Aorta (tissue), 5 donors: Measurements from ENCODE around the gene SECISBP2L. TPM values are rescaled to one million over a fixed set of nuclear protein-coding genes. Genes with fewer than 3 reads are reported as not detected.

Source experiments
- ATAC-seq: fragments of 200-7000 bp; cut with Tn5 transposase; one replicate; pipeline ENCODE4 v1.9.1; 2022; ENCODE audit warnings: moderate library complexity; ENCODE audit not compliant: low FRiP score
- DNase-seq, 2 donors: peaks; one replicate each; pipeline ENCODE4 v3.0.0-alpha.2; 2020
- H3K27ac ChIP-seq, 2 donors: one replicate each; pipeline ENCODE4 v1.5.1; 2013; ENCODE audit warnings: low read length in 2 of 2, mild to moderate bottlenecking in 2 of 2, moderate library complexity in 2 of 2, control low read depth in 1 of 2, inconsistent platforms in 1 of 2, low read depth in 1 of 2
- H3K27me3 ChIP-seq, 2 donors: one replicate each; pipeline ENCODE4 v1.6.1; 2013; ENCODE audit warnings: control low read depth in 1 of 2, low read length in 1 of 2, mild to moderate bottlenecking in 1 of 2, moderate library complexity in 1 of 2; ENCODE audit not compliant: insufficient read depth in 2 of 2, control insufficient read depth in 1 of 2
- H3K36me3 ChIP-seq, 2 donors: one replicate each; pipeline ENCODE4 v1.6.1; 2013; ENCODE audit warnings: control low read depth in 1 of 2, low read length in 1 of 2, mild to moderate bottlenecking in 1 of 2; ENCODE audit not compliant: insufficient read depth in 2 of 2, control insufficient read depth in 1 of 2
- H3K4me1 ChIP-seq, 2 donors: one replicate each; pipeline ENCODE4 v1.6.1; 2013; ENCODE audit warnings: low read length in 2 of 2, control low read depth in 1 of 2, mild to moderate bottlenecking in 1 of 2, moderate library complexity in 1 of 2; ENCODE audit not compliant: insufficient read depth in 2 of 2, control insufficient read depth in 1 of 2
- H3K4me3 ChIP-seq, 2 donors: one replicate each; pipeline ENCODE4 v1.5.1; 2013; ENCODE audit warnings: low read length in 2 of 2, control low read depth in 1 of 2, mild to moderate bottlenecking in 1 of 2
- H3K9me3 ChIP-seq: one replicate; pipeline ENCODE4 v1.6.1; 2013; ENCODE audit warnings: mild to moderate bottlenecking, low read length; ENCODE audit not compliant: control insufficient read depth
- WGBS, 2 donors: extraction: QIAGEN DNeasy Blood & Tissue Kit; methylation state at CpG; one replicate each; pipeline ENCODE4 v1.1.7; 2013; 5-methylcytosine and 5-hydroxymethylcytosine counted together
- intact Hi-C, 2 donors: fragments of 100-400 bp; cut with DNase I; formaldehyde crosslinking; loops; one replicate each; pipeline versions ENCODE4 v1.14.2 to v1.15.0; 2022
- polyA plus RNA-seq, 2 donors: library from polyadenylated mRNA; stranded (reverse); fragments of 200-250 nt; gene quantifications; one replicate each; pipeline ENCODE4 v1.2.3, GENCODE V29; 2013
- total RNA-seq, 2 donors: library from RNA; stranded (reverse); fragmentation: NEBNext Ultra II Directional; extraction: Animal tissue kit (Norgen Biotek cat#: 25700); gene quantifications; one replicate each; pipeline ENCODE4 v1.2.1, GENCODE V29; 2021
- donor health status: healthy with polysubstance abuse.
- donor health status: Bipolar disorder and iron deficiency.
- donor health status: DM: no; HTN: no; CAD: no.
- donor health status: DM: no; HTN: no; CAD: no.
- donor health status: DM: yes; HTN: yes; CAD: no.

SECISBP2L gene
- total and polyA plus RNA-seq, 4 donors: 8.1 to 82.2 (median 46.9) TPM

- Histone ChIP-seq H3K27me3 (no peaks in the 10 kb centered on the region), H3K9me3 (no peaks in the 10 kb centered on the region), H3K4me3 (no peak overlapping the region), H3K27ac (no peak overlapping the region), H3K36me3 (peaks cover 1 to 6% of the 10 kb centered on the region in 2 donors), H3K4me1 (peaks cover 1 to 2% of the 10 kb centered on the region in 2 donors)
- no peak for ATAC-seq
- intact Hi-C loops: no loop called here
- no peak for DNase-seq
- WGBS, 2 donors: 81 to 85% methylated on average over 3 of the region's 3 CpGs
Measured at GRCh38 chr15:49036650-49037545, 9.3 kb downstream of the SECISBP2L start.

GRCh38 chr15:49035825-49036224 lies 10.4 kb downstream of the SECISBP2L start:
- Histone ChIP-seq H3K36me3 (peaks cover 1 to 6% of the 10 kb centered on the region in 2 donors), H3K4me1 (peaks cover 1 to 2% of the 10 kb centered on the region in 2 donors), H3K27me3 (no peaks in the 10 kb centered on the region), H3K4me3 (no peak overlapping the region), H3K9me3 (no peaks in the 10 kb centered on the region), H3K27ac (no peak overlapping the region)
- ATAC-seq: no peak
- no peak for DNase-seq
- intact Hi-C loops: no loop called here
- 93 to 94% methylated on average over 2 of the region's 2 CpGs for WGBS, 2 donors

GRCh38 chr15:49032601-49033145 lies 13.6 kb downstream of the SECISBP2L start:
- peaks cover 4 to 6% of the 10 kb centered on the region in 2 donors for H3K36me3 ChIP-seq
- no peaks in the 10 kb centered on the region for H3K27me3 ChIP-seq
- peaks cover 1 to 2% of the 10 kb centered on the region in 2 donors for H3K4me1 ChIP-seq
- WGBS, 2 donors: 85% methylated on average over 5 of the region's 5 CpGs
- H3K9me3 ChIP-seq: no peaks in the 10 kb centered on the region
- no peak overlapping the region for H3K4me3 ChIP-seq
- intact Hi-C loops: no loop called here
- DNase-seq (no peak), ATAC-seq (no peak)
- no peak overlapping the region for H3K27ac ChIP-seq

- Histone ChIP-seq H3K4me1 (peaks cover 0 to 2% of the 10 kb centered on the region in 2 donors), H3K9me3 (no peaks in the 10 kb centered on the region), H3K27me3 (no peaks in the 10 kb centered on the region), H3K36me3 (peaks cover 4 to 6% of the 10 kb centered on the region in 2 donors), H3K4me3 (no peak overlapping the region), H3K27ac (no peak overlapping the region)
- intact Hi-C loops: no loop called here
- ATAC-seq: no peak
- 82 to 87% methylated on average over 2 of the region's 2 CpGs for WGBS, 2 donors
- DNase-seq: no peak
Measured at GRCh38 chr15:49031804-49032203, 14.4 kb downstream of the SECISBP2L start.

GRCh38 chr15:49026700-49027099 lies 19.5 kb downstream of the SECISBP2L start:
- Histone ChIP-seq H3K4me3 (no peak overlapping the region), H3K27ac (no peak overlapping the region), H3K36me3 (peaks cover 0 to 4% of the 10 kb centered on the region in 2 donors), H3K27me3 (no peaks in the 10 kb centered on the region), H3K4me1 (no peaks in the 10 kb centered on the region), H3K9me3 (no peaks in the 10 kb centered on the region)
- 76 to 86% methylated on average over 1 of the region's 1 CpG for WGBS, 2 donors
- DNase-seq (no peak), ATAC-seq (no peak)
- intact Hi-C loops: no loop called here

GRCh38 chr15:49024840-49025239 lies 21.4 kb downstream of the SECISBP2L start:
- no peaks in the 10 kb centered on the region for H3K4me1 ChIP-seq
- no peak overlapping the region for H3K27ac ChIP-seq
- DNase-seq: no peak
- H3K27me3 ChIP-seq: no peaks in the 10 kb centered on the region
- WGBS, 2 donors: 88 to 91% methylated on average over 1 of the region's 1 CpG
- ATAC-seq: no peak
- no peak overlapping the region for H3K4me3 ChIP-seq
- intact Hi-C loops: no loop called here
- H3K36me3 ChIP-seq: peaks cover 0 to 4% of the 10 kb centered on the region in 2 donors
- no peaks in the 10 kb centered on the region for H3K9me3 ChIP-seq

GRCh38 chr15:49023354-49023753 lies 22.9 kb downstream of the SECISBP2L start:
- ATAC-seq (no peak), DNase-seq (no peak)
- WGBS, 2 donors: 71 to 77% methylated on average over 3 of the region's 3 CpGs
- Histone ChIP-seq H3K4me3 (no peak overlapping the region), H3K27me3 (no peaks in the 10 kb centered on the region), H3K27ac (no peak overlapping the region), H3K36me3 (peaks cover 0 to 3% of the 10 kb centered on the region in 2 donors), H3K9me3 (no peaks in the 10 kb centered on the region), H3K4me1 (no peaks in the 10 kb centered on the region)
- intact Hi-C loops: no loop called here

- ATAC-seq: no peak
- Histone ChIP-seq H3K27ac (no peak overlapping the region), H3K27me3 (no peaks in the 10 kb centered on the region), H3K4me1 (peaks cover 0 to 3% of the 10 kb centered on the region in 2 donors), H3K9me3 (no peaks in the 10 kb centered on the region), H3K4me3 (no peak overlapping the region), H3K36me3 (peaks cover 2 to 4% of the 10 kb centered on the region in 2 donors)
- no peak for DNase-seq
- intact Hi-C loops: no loop called here
- 62 to 77% methylated on average over 2 of the region's 2 CpGs for WGBS, 2 donors
Measured at GRCh38 chr15:49015896-49016295, 30.4 kb downstream of the SECISBP2L start.

GRCh38 chr15:48999314-48999713 lies 46.9 kb downstream of the SECISBP2L start:
- H3K27ac ChIP-seq: no peak overlapping the region
- DNase-seq (no peak), ATAC-seq (no peak)
- H3K4me3 ChIP-seq: no peak overlapping the region
- intact Hi-C loops: loop anchor here in 1 of 2 donors (10.0 kb wide), 1 partner anchor 125 kb away; no protein-coding TSS in a partner anchor
- H3K9me3 ChIP-seq: no peaks in the 10 kb centered on the region
- peaks cover 0 to 4% of the 10 kb centered on the region in 2 donors for H3K36me3 ChIP-seq
- H3K27me3 ChIP-seq: no peaks in the 10 kb centered on the region
- no peaks in the 10 kb centered on the region for H3K4me1 ChIP-seq
- WGBS, 2 donors: 73 to 80% methylated on average over 2 of the region's 2 CpGs
